Liver (tissue), 9 donors: Measurements from ENCODE around the gene GNG4. TPM values are rescaled to one million over a fixed set of nuclear protein-coding genes. Genes with fewer than 3 reads are reported as not detected.

Source experiments
- DNase-seq: peaks from one replicate; pipeline ENCODE4 v3.0.0-alpha.2; 2017; ENCODE audit warnings: low spot score
- H3K27ac ChIP-seq, 2 donors: one replicate each; pipeline ENCODE4 v1.7.0; 2013; ENCODE audit warnings: inconsistent platforms in 2 of 2, low read length in 2 of 2, control low read depth in 1 of 2, low read depth in 1 of 2, mild to moderate bottlenecking in 1 of 2
- H3K27me3 ChIP-seq, 4 donors: one replicate each; pipeline versions ENCODE4 v1.6.1 to v1.7.0; 2013; ENCODE audit warnings: low read length in 3 of 4, inconsistent platforms in 1 of 4, mild to moderate bottlenecking in 1 of 4, moderate library complexity in 1 of 4; ENCODE audit not compliant: control insufficient read depth in 4 of 4, insufficient read depth in 4 of 4
- H3K36me3 ChIP-seq, 4 donors: one replicate each; pipeline versions ENCODE4 v1.6.1 to v1.7.0; 2013; ENCODE audit warnings: low read length in 3 of 4, mild to moderate bottlenecking in 3 of 4, low read depth in 1 of 4, moderate library complexity in 1 of 4; ENCODE audit not compliant: control insufficient read depth in 4 of 4, insufficient read depth in 3 of 4
- H3K4me1 ChIP-seq, 4 donors: one replicate each; pipeline versions ENCODE4 v1.6.1 to v1.7.0; 2013; ENCODE audit warnings: low read length in 3 of 4, mild to moderate bottlenecking in 3 of 4, moderate library complexity in 1 of 4; ENCODE audit not compliant: control insufficient read depth in 4 of 4, insufficient read depth in 4 of 4
- H3K4me3 ChIP-seq, 3 donors: one replicate each; pipeline versions ENCODE4 v1.6.1 to v1.7.0; 2013; ENCODE audit warnings: low read length in 3 of 3, control low read depth in 1 of 3, low read depth in 1 of 3, mild to moderate bottlenecking in 1 of 3
- H3K9ac ChIP-seq, 2 donors: one replicate each; pipeline ENCODE4 v1.7.0; 2013; ENCODE audit warnings: low read length in 2 of 2, mild to moderate bottlenecking in 2 of 2, moderate library complexity in 2 of 2, control low read depth in 1 of 2, low read depth in 1 of 2
- H3K9me3 ChIP-seq, 4 donors: one replicate each; pipeline versions ENCODE4 v1.6.1 to v1.7.0; 2013; ENCODE audit warnings: low read length in 3 of 4; ENCODE audit not compliant: control insufficient read depth in 4 of 4
- ATF3 ChIP-seq: IDR thresholded peaks from 2 replicates; pipeline ENCODE4 v1.6.1; 2016; ENCODE audit warnings: antibody characterized with exemption
- EGR1 ChIP-seq, 2 donors: IDR thresholded peaks; 2 replicates each; pipeline ENCODE4 v1.6.1; 2016 to 2018; ENCODE audit warnings: antibody characterized with exemption in 2 of 2, low read depth in 2 of 2
- FOXA1 ChIP-seq: IDR thresholded peaks from 2 replicates; pipeline ENCODE4 v1.6.1; 2016; ENCODE audit warnings: antibody characterized with exemption
- FOXA2 ChIP-seq: IDR thresholded peaks from 2 replicates; pipeline ENCODE4 v1.6.1; 2016; ENCODE audit warnings: antibody characterized with exemption
- GABPA ChIP-seq, 2 donors: IDR thresholded peaks in 1 of 2; conservative IDR thresholded peaks in 1 of 2; 2 replicates each; pipeline ENCODE4 v1.6.1; 2016; ENCODE audit warnings: antibody characterized with exemption in 2 of 2, mild to moderate bottlenecking in 1 of 2, moderate library complexity in 1 of 2
- HNF4A ChIP-seq, 2 donors: conservative IDR thresholded peaks; 2 replicates each; pipeline ENCODE4 v1.6.1; 2016; ENCODE audit warnings: antibody characterized with exemption in 2 of 2, mild to moderate bottlenecking in 2 of 2
- HNF4G ChIP-seq: IDR thresholded peaks from 2 replicates; pipeline ENCODE4 v1.6.1; 2016; ENCODE audit warnings: antibody characterized with exemption
- NR2F2 ChIP-seq: IDR thresholded peaks from 2 replicates; pipeline ENCODE4 v1.6.1; 2016; ENCODE audit warnings: antibody characterized with exemption
- RAD21 ChIP-seq, 2 donors: IDR thresholded peaks; 2 replicates each; pipeline ENCODE4 v1.6.1; 2016; ENCODE audit warnings: antibody characterized with exemption in 2 of 2, mild to moderate bottlenecking in 2 of 2
- REST ChIP-seq: IDR thresholded peaks from 2 replicates; pipeline ENCODE4 v1.6.1; 2016; ENCODE audit warnings: antibody characterized with exemption, mild to moderate bottlenecking
- RXRA ChIP-seq, 2 donors: IDR thresholded peaks; 2 replicates each; pipeline ENCODE4 v1.6.1; 2017 to 2018; ENCODE audit warnings: antibody characterized with exemption in 2 of 2, mild to moderate bottlenecking in 1 of 2
- SP1 ChIP-seq: IDR thresholded peaks from 2 replicates; pipeline ENCODE4 v1.6.1; 2018; ENCODE audit warnings: antibody characterized with exemption, mild to moderate bottlenecking
- TAF1 ChIP-seq: conservative IDR thresholded peaks from 2 replicates; pipeline ENCODE4 v1.6.1; 2016; ENCODE audit warnings: antibody characterized with exemption, mild to moderate bottlenecking
- YY1 ChIP-seq: IDR thresholded peaks from 2 replicates; pipeline ENCODE4 v1.6.1; 2016; ENCODE audit warnings: antibody characterized with exemption, mild to moderate bottlenecking
- WGBS: extraction: QIAGEN DNeasy Blood & Tissue Kit; methylation state at CpG from one replicate; pipeline ENCODE4 v1.1.7; 2013; 5-methylcytosine and 5-hydroxymethylcytosine counted together
- polyA plus RNA-seq, 2 donors: library from polyadenylated mRNA; stranded (reverse) in 1 of 2; unstranded in 1 of 2; fragments of 200-250 nt in 1 of 2; fragments of >200 nt in 1 of 2; fragmentation: Nextera tagmentation in 1 of 2; extraction: Ambion mirVana in 1 of 2; gene quantifications; one replicate each; pipeline versions ENCODE4 v1.2.1 to v1.2.3, GENCODE V29; 2013 to 2015
- total RNA-seq, 2 donors: library from RNA; depleted of rRNA; stranded (reverse); fragments of >200 nt; gene quantifications; one replicate each; pipeline ENCODE4 v1.2.3, GENCODE V29; 2014
- TF ChIP-seq, protein P1 (sequence below): fragments of 150-350 bp; IDR thresholded peaks from 2 replicates; pipeline ENCODE4 v1.5.1; 2017; ENCODE audit warnings: improper control_type of control experiment, low read depth, low read length; ENCODE audit not compliant: missing input control
- TF ChIP-seq, protein P2 (sequence below): IDR thresholded peaks from 2 replicates; pipeline ENCODE4 v1.6.1; 2016; ENCODE audit warnings: antibody characterized with exemption
- TF ChIP-seq, protein P3 (sequence below): IDR thresholded peaks from 2 replicates; pipeline ENCODE4 v1.6.1; 2016; ENCODE audit warnings: antibody characterized with exemption
- donor health status: healthy.
- donor health status: healthy.
- donor health status: healthy.
- donor health status: healthy.
- donor health status: healthy.

GNG4 gene
- total and polyA plus RNA-seq, 4 donors, result 0.65 TPM; not detected in 3

DNA sequence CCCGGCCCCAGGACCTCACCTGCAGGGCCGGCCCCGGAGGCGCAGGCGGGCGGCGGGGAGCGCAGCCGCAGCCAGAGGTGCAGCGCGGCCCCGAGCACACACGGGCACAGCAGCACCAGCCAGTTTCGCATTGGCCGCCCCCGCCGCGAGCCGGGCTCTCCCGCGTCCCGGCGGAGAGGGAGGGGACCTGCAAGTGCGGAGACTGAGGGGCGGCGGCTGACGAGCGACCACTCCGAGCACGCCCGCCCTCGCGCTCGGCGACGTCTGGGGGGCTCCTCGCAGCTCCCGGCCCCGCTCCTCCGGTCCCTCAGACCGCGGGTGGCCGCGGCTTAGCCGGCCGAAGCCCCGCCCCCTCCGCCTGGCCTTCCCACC is 145.5 kb downstream of the GNG4 start, which contains the start of gene B3GALNT2:
TSS of gene B3GALNT2 (minus strand) at position 331 of the 372 bp plus-strand sequence. CDS start at position 131, 200 bp downstream.
- H3K27me3 ChIP-seq, result no peaks in the 10 kb centered on the region

More for the DNA sequence above, 145.5 kb downstream of the GNG4 start, which contains the start of gene B3GALNT2:
- Histone ChIP-seq H3K9me3 (no peaks in the 10 kb centered on the region), H3K36me3 (no peaks in the 10 kb centered on the region), H3K4me3 (peak within 1 kb of the TSS; percentile 57 to 95 (median 85)), H3K9ac (peak within 1 kb of the TSS; percentile 73 to 87), H3K27ac (peak within 1 kb of the TSS; percentile 93 to 98), H3K4me1 (peaks cover 4 to 17% (median 8%) of the 10 kb centered on the region in 4 donors)
- TF ChIP-seq NR2F2 (no peak), TAF1 (no peak), YY1 (no peak), EGR1 (IDR thresholded peaks at IDR 0.05; ENCODE audit: low read depth in 2 of 2) (no peak), HNF4G (no peak), HNF4A (conservative IDR thresholded peaks at IDR 0.05) (no peak), FOXA1 (no peak), GABPA (IDR thresholded peaks at IDR 0.05 in 1 of 2, conservative IDR thresholded peaks at IDR 0.05 in 1 of 2) (no peak), ATF3 (no peak), RXRA (IDR thresholded peaks at IDR 0.05) (no peak), RAD21 (IDR thresholded peaks at IDR 0.05) (no peak), SP1 (no peak), REST (no peak), FOXA2 (no peak)
- TF ChIP-seq, protein P1, sequence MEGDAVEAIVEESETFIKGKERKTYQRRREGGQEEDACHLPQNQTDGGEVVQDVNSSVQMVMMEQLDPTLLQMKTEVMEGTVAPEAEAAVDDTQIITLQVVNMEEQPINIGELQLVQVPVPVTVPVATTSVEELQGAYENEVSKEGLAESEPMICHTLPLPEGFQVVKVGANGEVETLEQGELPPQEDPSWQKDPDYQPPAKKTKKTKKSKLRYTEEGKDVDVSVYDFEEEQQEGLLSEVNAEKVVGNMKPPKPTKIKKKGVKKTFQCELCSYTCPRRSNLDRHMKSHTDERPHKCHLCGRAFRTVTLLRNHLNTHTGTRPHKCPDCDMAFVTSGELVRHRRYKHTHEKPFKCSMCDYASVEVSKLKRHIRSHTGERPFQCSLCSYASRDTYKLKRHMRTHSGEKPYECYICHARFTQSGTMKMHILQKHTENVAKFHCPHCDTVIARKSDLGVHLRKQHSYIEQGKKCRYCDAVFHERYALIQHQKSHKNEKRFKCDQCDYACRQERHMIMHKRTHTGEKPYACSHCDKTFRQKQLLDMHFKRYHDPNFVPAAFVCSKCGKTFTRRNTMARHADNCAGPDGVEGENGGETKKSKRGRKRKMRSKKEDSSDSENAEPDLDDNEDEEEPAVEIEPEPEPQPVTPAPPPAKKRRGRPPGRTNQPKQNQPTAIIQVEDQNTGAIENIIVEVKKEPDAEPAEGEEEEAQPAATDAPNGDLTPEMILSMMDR, result no peak
- TF ChIP-seq, protein P2, sequence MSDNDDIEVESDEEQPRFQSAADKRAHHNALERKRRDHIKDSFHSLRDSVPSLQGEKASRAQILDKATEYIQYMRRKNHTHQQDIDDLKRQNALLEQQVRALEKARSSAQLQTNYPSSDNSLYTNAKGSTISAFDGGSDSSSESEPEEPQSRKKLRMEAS, result no peak
- TF ChIP-seq, protein P3, sequence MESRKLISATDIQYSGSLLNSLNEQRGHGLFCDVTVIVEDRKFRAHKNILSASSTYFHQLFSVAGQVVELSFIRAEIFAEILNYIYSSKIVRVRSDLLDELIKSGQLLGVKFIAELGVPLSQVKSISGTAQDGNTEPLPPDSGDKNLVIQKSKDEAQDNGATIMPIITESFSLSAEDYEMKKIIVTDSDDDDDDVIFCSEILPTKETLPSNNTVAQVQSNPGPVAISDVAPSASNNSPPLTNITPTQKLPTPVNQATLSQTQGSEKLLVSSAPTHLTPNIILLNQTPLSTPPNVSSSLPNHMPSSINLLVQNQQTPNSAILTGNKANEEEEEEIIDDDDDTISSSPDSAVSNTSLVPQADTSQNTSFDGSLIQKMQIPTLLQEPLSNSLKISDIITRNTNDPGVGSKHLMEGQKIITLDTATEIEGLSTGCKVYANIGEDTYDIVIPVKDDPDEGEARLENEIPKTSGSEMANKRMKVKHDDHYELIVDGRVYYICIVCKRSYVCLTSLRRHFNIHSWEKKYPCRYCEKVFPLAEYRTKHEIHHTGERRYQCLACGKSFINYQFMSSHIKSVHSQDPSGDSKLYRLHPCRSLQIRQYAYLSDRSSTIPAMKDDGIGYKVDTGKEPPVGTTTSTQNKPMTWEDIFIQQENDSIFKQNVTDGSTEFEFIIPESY, result no peak
- under 1% methylated on average over 48 of the region's 48 CpGs for WGBS
- no peak for DNase-seq
